ENCODE measurements around the gene PAN3. TPM values are rescaled to one million over a fixed set of nuclear protein-coding genes. Genes with fewer than 3 reads are reported as not detected.

PAN3 gene
- total RNA-seq, 1 experiment from 2014 or later: 48.5 TPM

- H3K9ac ChIP-seq (ENCODE audit: extremely low read depth, insufficient read length, low read length): no peak overlapping the region
- no peak overlapping the region for H4K5ac ChIP-seq (ENCODE audit: insufficient read length, low read depth, low read length)
- no peak overlapping the region for H2BK20ac ChIP-seq (ENCODE audit: low read depth, low read length, poor library complexity, severe bottlenecking)
- H2BK5ac ChIP-seq (ENCODE audit: insufficient read length, low read length): no peak overlapping the region
- no peak overlapping the region for H2BK15ac ChIP-seq (ENCODE audit: low read depth, low read length)
- H2AFZ ChIP-seq (ENCODE audit: low read length): no peak overlapping the region
- H3K79me2 ChIP-seq (ENCODE audit: insufficient read depth, low read length): no peaks in the 10 kb centered on the region
- no peak overlapping the region for H4K8ac ChIP-seq (replicated peaks; ENCODE audit: insufficient read length, low read depth, low read length)
- peaks cover 14 to 18% of the 10 kb centered on the region in 2 experiments for H3K4me1 Mint-ChIP-seq
- H3K79me1 ChIP-seq (ENCODE audit: insufficient read depth, low read depth, low read length, poor library complexity, severe bottlenecking): no peaks in the 10 kb centered on the region
- no peaks in the 10 kb centered on the region for H4K20me1 ChIP-seq (ENCODE audit: control insufficient read depth, insufficient read depth, insufficient read length)
- no peak overlapping the region for H2BK12ac ChIP-seq (ENCODE audit: insufficient read length, low read depth, low read length)
- H3K56ac ChIP-seq (ENCODE audit: insufficient read length, low read depth, low read length): no peak overlapping the region
- no peaks in the 10 kb centered on the region for H3K27me3 Mint-ChIP-seq (ENCODE audit: low read depth)
- no peak overlapping the region for H2AK5ac ChIP-seq (ENCODE audit: insufficient read length, low read length)
- no peak overlapping the region for H3K18ac ChIP-seq (ENCODE audit: insufficient read length, low read depth, low read length)
- peaks cover 15 to 29% (median 28%) of the 10 kb centered on the region in 3 experiments; a peak in 6 of 7 replicates for H3K36me3 Mint-ChIP-seq (ENCODE audit: insufficient read depth in 1 of 3, low read depth in 3 of 3)
- H2BK120ac ChIP-seq (ENCODE audit: low read depth, low read length, poor library complexity, severe bottlenecking): no peak overlapping the region
- no peak for TF ChIP-seq CTCF (conservative IDR thresholded peaks at IDR 0.05)
- no peaks in the 10 kb centered on the region for H3K9me3 Mint-ChIP-seq
- no peak overlapping the region for H3K23ac ChIP-seq (ENCODE audit: insufficient read length, low read depth, low read length)
- no peaks in the 10 kb centered on the region for H3K9me3 ChIP-seq (ENCODE audit: control insufficient read depth, low read depth, low read length)
- no peak overlapping the region for H3K4ac ChIP-seq (ENCODE audit: low read depth, low read length)
- no peak overlapping the region for H3K27ac Mint-ChIP-seq
- H3K14ac ChIP-seq (ENCODE audit: insufficient read depth, low read length): no peak overlapping the region
- DNase-seq: no peak
- H4K91ac ChIP-seq (ENCODE audit: insufficient read length, low read depth, low read length): no peak overlapping the region
- H3K4me3 Mint-ChIP-seq: no peak overlapping the region
- H3K27ac ChIP-seq (ENCODE audit: insufficient read length, low read depth, low read length): no peak overlapping the region
- H3T11ph ChIP-seq (ENCODE audit: low read length): no peak overlapping the region
- no peaks in the 10 kb centered on the region for H3K23me2 ChIP-seq (ENCODE audit: insufficient read length, low read depth, low read length, poor library complexity, severe bottlenecking)
- no peaks in the 10 kb centered on the region for H3K27me3 ChIP-seq (ENCODE audit: insufficient read depth, low read length)
- H3K4me2 ChIP-seq (ENCODE audit: insufficient read depth, insufficient read length, low read length): no peak overlapping the region
- H3K4me1 ChIP-seq (ENCODE audit: insufficient read depth, low read length): no peaks in the 10 kb centered on the region
- no CpG with 5 or more reads among the region's 2 CpGs for WGBS (ENCODE audit: extremely low coverage, insufficient read length, low lambda C conversion rate)
Measured at GRCh38 chr13:28340272-28340793, 202.0 kb downstream of the PAN3 start.
